ENCODE results near the gene SCML1.

SCML1 gene

DNA sequence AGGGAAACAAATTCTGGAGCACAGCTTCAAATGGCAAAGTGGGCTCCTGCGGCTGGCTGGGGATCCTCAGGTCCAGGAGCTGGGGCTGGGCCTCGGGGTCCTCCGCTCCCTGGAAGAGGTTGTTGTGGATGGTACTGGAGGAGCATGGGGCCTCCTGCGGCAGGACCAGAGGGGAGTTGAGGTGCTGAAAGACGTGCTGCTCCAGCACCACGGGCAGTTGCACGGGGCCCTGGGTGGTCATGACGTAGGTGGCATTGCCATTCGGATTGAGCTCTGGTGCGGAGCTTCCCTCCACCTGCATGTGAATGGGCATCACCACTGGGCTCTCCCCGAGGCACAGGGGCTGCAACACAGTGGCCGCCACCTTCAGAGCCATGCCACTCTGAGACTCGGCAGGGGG, 64.1 kb downstream of the SCML1 start:
- DNase-seq = no peak

DNA sequence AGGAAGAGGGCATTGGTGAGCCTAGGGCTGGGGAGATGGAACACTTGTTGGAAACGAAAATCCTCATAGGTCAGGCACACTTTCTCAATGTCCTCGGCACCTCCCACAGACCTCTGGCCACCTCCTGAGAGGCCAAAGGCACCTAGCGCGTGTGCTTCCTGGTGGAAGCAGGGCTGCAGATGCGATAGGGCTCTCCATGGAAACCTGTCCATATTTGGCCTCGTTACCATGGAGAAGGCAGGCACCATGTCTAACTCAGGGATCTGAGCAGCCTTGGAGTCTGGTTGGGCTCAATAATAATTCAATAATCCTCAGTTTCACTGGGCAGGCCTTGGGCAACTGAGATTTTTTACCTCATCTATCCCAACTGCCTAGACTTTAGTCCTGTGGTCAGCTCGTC, 65.5 kb downstream of the SCML1 start:
- DNase-seq = no peak

GRCh38 chrX:17803449-17803848, 66.2 kb downstream of the SCML1 start:
- DNase-seq = no peak

Data from KG1 (cell line).